HEK293 (cell line): Measurements from ENCODE around the gene NOC2L.

Experiments used
- CTCF ChIA-PET: fragments of 350-600 bp; formaldehyde crosslinking; extraction: SDS; loops from one replicate; lab custom pipeline; 2021; ENCODE audit warnings: antibody characterized with exemption; lab: Yijun Ruan, JAX
- POLR2A ChIA-PET: fragments of 300-600 bp; formaldehyde crosslinking; extraction: SDS; loops from one replicate; lab custom pipeline; 2020; ENCODE audit warnings: antibody characterized with exemption, inconsistent platforms; lab: Yijun Ruan, JAX
- H3K27ac ChIP-seq: fragments of 200-500 bp; sonication (Bioruptor generic); 2 replicates; pipeline ENCODE4 v1.5.1; 2014; ENCODE audit warnings: low read depth, low read length, control low read depth, inconsistent platforms; ENCODE audit errors: extremely low read depth
- H3K36me3 ChIP-seq, 2 experiments: fragments of 200-500 bp in 1 of 2; sonication (Bioruptor generic) in 1 of 2; 1 replicate in 1 of 2; 2 replicates in 1 of 2; pipeline ENCODE4 v1.5.1; 2014 to 2017; ENCODE audit warnings: inconsistent platforms in 2 of 2, low read length in 2 of 2; ENCODE audit not compliant: control insufficient read depth in 2 of 2, insufficient read depth in 1 of 2
- H3K4me1 ChIP-seq: fragments of 200-500 bp; sonication (Bioruptor generic); 2 replicates; pipeline ENCODE4 v1.5.1; 2014; ENCODE audit warnings: mild to moderate bottlenecking, low read length, inconsistent platforms; ENCODE audit not compliant: control insufficient read depth, insufficient read depth
- H3K4me3 ChIP-seq: 2 replicates; pipeline ENCODE4 v1.5.1; 2011; ENCODE audit warnings: low read depth, mild to moderate bottlenecking, control low read depth, low read length, moderate library complexity
- H3K9me3 ChIP-seq: fragments of 200-500 bp; sonication (Bioruptor generic); 2 replicates; pipeline ENCODE4 v1.5.1; 2014; ENCODE audit warnings: low read depth, low read length, inconsistent platforms; ENCODE audit not compliant: control insufficient read depth, insufficient read depth
- HIC1 ChIP-seq: fragments of 450-650 bp; formaldehyde crosslinking; IDR thresholded peaks from 2 replicates; pipeline ENCODE4 v1.5.1; 2016; ENCODE audit warnings: missing biosample characterization, missing genetic modification characterization
- PATZ1 ChIP-seq: fragments of 450-650 bp; formaldehyde crosslinking; IDR thresholded peaks from 2 replicates; pipeline ENCODE4 v1.5.1; 2016; ENCODE audit warnings: missing biosample characterization, missing genetic modification characterization
- PBX3 ChIP-seq: sonication (generic); formaldehyde crosslinking; IDR thresholded peaks from 2 replicates; pipeline ENCODE4 v1.8.1; 2022; ENCODE audit warnings: mild to moderate bottlenecking, moderate library complexity, missing genetic modification reagents
- SP2 ChIP-seq: fragments of 450-650 bp; formaldehyde crosslinking; IDR thresholded peaks from 2 replicates; pipeline ENCODE4 v1.5.1; 2016; ENCODE audit warnings: missing biosample characterization, missing genetic modification characterization
- WT1 ChIP-seq: fragments of 450-650 bp; formaldehyde crosslinking; IDR thresholded peaks from 2 replicates; pipeline ENCODE4 v1.5.1; 2016; ENCODE audit warnings: missing biosample characterization, missing genetic modification characterization
- ZBTB10 ChIP-seq: fragments of 450-650 bp; formaldehyde crosslinking; IDR thresholded peaks from 2 replicates; pipeline ENCODE4 v1.5.1; 2016; ENCODE audit warnings: missing biosample characterization, missing genetic modification characterization
- ZNF16 ChIP-seq: fragments of 450-650 bp; formaldehyde crosslinking; IDR thresholded peaks from 2 replicates; pipeline ENCODE4 v1.5.1; 2016; ENCODE audit warnings: low read depth, missing biosample characterization, missing genetic modification characterization
- ZNF335 ChIP-seq: fragments of 450-650 bp; formaldehyde crosslinking; conservative IDR thresholded peaks from 2 replicates; pipeline ENCODE4 v1.5.1; 2016; ENCODE audit warnings: missing biosample characterization, missing genetic modification characterization
- ZNF354C ChIP-seq: fragments of 450-650 bp; formaldehyde crosslinking; IDR thresholded peaks from 2 replicates; pipeline ENCODE4 v1.5.1; 2016; ENCODE audit warnings: missing biosample characterization, missing genetic modification characterization, low read depth, borderline replicate concordance
- ZNF398 ChIP-seq: fragments of 450-650 bp; formaldehyde crosslinking; IDR thresholded peaks from 2 replicates; pipeline ENCODE4 v1.5.1; 2017; ENCODE audit warnings: missing biosample characterization, missing genetic modification characterization
- ZNF560 ChIP-seq: fragments of 450-650 bp; formaldehyde crosslinking; IDR thresholded peaks from 2 replicates; pipeline ENCODE4 v1.5.1; 2017; ENCODE audit warnings: missing biosample characterization, missing genetic modification characterization, borderline replicate concordance
- ZNF571 ChIP-seq: fragments of 450-650 bp; formaldehyde crosslinking; IDR thresholded peaks from 2 replicates; pipeline ENCODE4 v1.5.0; 2017; ENCODE audit warnings: missing biosample characterization, missing genetic modification characterization
- ZNF624 ChIP-seq: fragments of 450-650 bp; formaldehyde crosslinking; IDR thresholded peaks from 2 replicates; pipeline ENCODE4 v1.5.1; 2017; ENCODE audit warnings: missing biosample characterization, missing genetic modification characterization
- ZNF654 ChIP-seq: fragments of 450-650 bp; formaldehyde crosslinking; IDR thresholded peaks from 2 replicates; pipeline ENCODE4 v1.5.1; 2016; ENCODE audit warnings: low read depth, missing biosample characterization, missing genetic modification characterization
- ZNF701 ChIP-seq: fragments of 450-650 bp; formaldehyde crosslinking; IDR thresholded peaks from 2 replicates; pipeline ENCODE4 v1.5.1; 2016; ENCODE audit warnings: missing biosample characterization, missing genetic modification characterization
- ZNF768 ChIP-seq: fragments of 450-650 bp; formaldehyde crosslinking; IDR thresholded peaks from 2 replicates; pipeline ENCODE4 v1.5.1; 2018; ENCODE audit warnings: missing biosample characterization, mild to moderate bottlenecking, missing genetic modification characterization
- ZSCAN30 ChIP-seq: fragments of 450-650 bp; IDR thresholded peaks from 2 replicates; pipeline ENCODE4 v1.5.1; 2018; ENCODE audit warnings: missing biosample characterization, mild to moderate bottlenecking, missing genetic modification characterization, moderate library complexity

The NOC2L gene

GRCh38 chr1:905811-906599 is 53.1 kb downstream of the NOC2L start (continued):
- TF ChIP-seq ZSCAN30 (tag by site-specific recombination) (no peak), WT1 (tag by site-specific recombination) (no peak), ZNF624 (tag by site-specific recombination) (no peak), ZNF354C (tag by site-specific recombination) (no peak), HIC1 (tag by site-specific recombination) (peak; percentile 26; the same call in 1 of the 2 replicates), ZNF16 (tag by site-specific recombination) (no peak), ZNF701 (no peak), PATZ1 (tag by site-specific recombination) (peak; percentile 40; the same call in 1 of the 2 replicates), PBX3 (no peak), ZNF571 (tag by site-specific recombination) (no peak), ZNF768 (no peak), ZNF398 (tag by site-specific recombination) (no peak), ZNF654 (no peak), SP2 (tag by site-specific recombination) (no peak), ZNF560 (tag by site-specific recombination) (no peak)

GRCh38 chr1:905071-905749 is 53.8 kb downstream of the NOC2L start:
- Histone ChIP-seq H3K4me3 (no peak overlapping the region), H3K36me3 (no peaks in the 10 kb centered on the region), H3K27ac (no peak overlapping the region; the same call in 1 of the 2 replicates), H3K9me3 (no peaks in the 10 kb centered on the region), H3K4me1 (peaks cover 5% of the 10 kb centered on the region; the same call in 1 of the 2 replicates)
- TF ChIP-seq ZNF335 (tag by site-specific recombination) = peak; percentile 39; the same call in 1 of the 2 replicates
- TF ChIP-seq ZBTB10 (tag by site-specific recombination) = no peak
- ChIA-PET CTCF (interaction anchor here (0.6 to 2.6 kb wide), 24 partner anchors 9 to 667 kb away, joined by 3 to 26 read pairs (median 4); partner anchors contain the start of gene NOC2L), POLR2A (interaction anchor here (0.6 to 3.6 kb wide), 5 partner anchors 14 to 40 kb away, joined by 5 to 47 read pairs (median 13); no protein-coding TSS in a partner anchor)
